ENCODE measurements around the gene FREY1. TPM values are rescaled to one million over a fixed set of nuclear protein-coding genes. Genes with fewer than 3 reads are reported as not detected.

Gene FREY1
- total RNA-seq, 4 donors from 2014 or later, result 1.6 TPM; not detected in 3

GRCh38 chr11:45880772-45881570 is 26.1 kb downstream of the FREY1 start:
- Histone ChIP-seq H3K4me3 (no peak overlapping the region), H3K36me3 (no peaks in the 10 kb centered on the region), H3K9me3 (no peaks in the 10 kb centered on the region), H3K4me1 (peaks cover 0 to 10% of the 10 kb centered on the region in 2 donors), H3K27ac (peak overlapping the region; percentile 66 to 67), H3K27me3 (no peaks in the 10 kb centered on the region)
- intact Hi-C loops (cut with DNase I; ENCODE audit: low total_unique reads), result no loop called here
- no peak for TF ChIP-seq POLR2A (IDR thresholded peaks at IDR 0.05)
- no peak for TF ChIP-seq CTCF (IDR thresholded peaks at IDR 0.05)
- DNase-seq, result peak in 1 of 2 donors; percentile 42

- Histone ChIP-seq H3K4me3 (no peak overlapping the region), H3K27ac (peak overlapping the region; percentile 66 to 67), H3K27me3 (no peaks in the 10 kb centered on the region), H3K4me1 (peaks cover 0 to 5% of the 10 kb centered on the region in 2 donors), H3K9me3 (no peaks in the 10 kb centered on the region), H3K36me3 (no peaks in the 10 kb centered on the region)
- peak; percentile 47 to 77 for DNase-seq
- intact Hi-C loops (cut with DNase I; ENCODE audit: low total_unique reads), result no loop called here
- TF ChIP-seq CTCF (IDR thresholded peaks at IDR 0.05) (no peak), POLR2A (IDR thresholded peaks at IDR 0.05) (no peak)
These were observed 27.0 kb downstream of the FREY1 start for GRCh38 chr11:45879803-45880686.

- no peaks in the 10 kb centered on the region for H3K9me3 ChIP-seq
- DNase-seq, result no peak
- H3K4me1 ChIP-seq, result peaks cover 0 to 4% of the 10 kb centered on the region in 2 donors
- H3K36me3 ChIP-seq, result no peaks in the 10 kb centered on the region
- no peak overlapping the region for H3K27ac ChIP-seq
- H3K4me3 ChIP-seq, result no peak overlapping the region
- H3K27me3 ChIP-seq, result no peaks in the 10 kb centered on the region
- intact Hi-C loops (cut with DNase I; ENCODE audit: low total_unique reads), result no loop called here
- no peak for TF ChIP-seq CTCF (IDR thresholded peaks at IDR 0.05)
- TF ChIP-seq POLR2A (IDR thresholded peaks at IDR 0.05), result no peak
These were observed 29.2 kb downstream of the FREY1 start for GRCh38 chr11:45877845-45878244.

GRCh38 chr11:45877221-45877620 is 29.9 kb downstream of the FREY1 start:
- Histone ChIP-seq H3K27me3 (no peaks in the 10 kb centered on the region), H3K4me3 (no peak overlapping the region), H3K36me3 (no peaks in the 10 kb centered on the region), H3K4me1 (peaks cover 0 to 4% of the 10 kb centered on the region in 2 donors), H3K9me3 (no peaks in the 10 kb centered on the region), H3K27ac (no peak overlapping the region)
- TF ChIP-seq POLR2A (IDR thresholded peaks at IDR 0.05) (no peak), CTCF (IDR thresholded peaks at IDR 0.05) (no peak)
- no peak for DNase-seq
- intact Hi-C loops (cut with DNase I; ENCODE audit: low total_unique reads), result no loop called here

GRCh38 chr11:45876401-45876800 is 30.7 kb downstream of the FREY1 start:
- no peak for DNase-seq
- Histone ChIP-seq H3K4me1 (peaks cover 0 to 4% of the 10 kb centered on the region in 2 donors), H3K36me3 (no peaks in the 10 kb centered on the region), H3K27me3 (no peaks in the 10 kb centered on the region), H3K4me3 (no peak overlapping the region), H3K9me3 (no peaks in the 10 kb centered on the region), H3K27ac (no peak overlapping the region)
- no peak for TF ChIP-seq CTCF (IDR thresholded peaks at IDR 0.05)
- TF ChIP-seq POLR2A (IDR thresholded peaks at IDR 0.05), result no peak
- intact Hi-C loops (cut with DNase I; ENCODE audit: low total_unique reads), result no loop called here
